VCaP (cell line): ENCODE data around the gene AS3MT.

Experiments used
- H3K27ac ChIP-seq: fragments of 450-650 bp; 2 replicates; pipeline ENCODE4 v1.5.1; 2017
- TF ChIP-seq, protein P1 (sequence below): fragments of 450-650 bp; conservative IDR thresholded peaks from 2 replicates; pipeline ENCODE4 v1.5.1; 2017; ENCODE audit warnings: mild to moderate bottlenecking, moderate library complexity

The AS3MT gene

DNA sequence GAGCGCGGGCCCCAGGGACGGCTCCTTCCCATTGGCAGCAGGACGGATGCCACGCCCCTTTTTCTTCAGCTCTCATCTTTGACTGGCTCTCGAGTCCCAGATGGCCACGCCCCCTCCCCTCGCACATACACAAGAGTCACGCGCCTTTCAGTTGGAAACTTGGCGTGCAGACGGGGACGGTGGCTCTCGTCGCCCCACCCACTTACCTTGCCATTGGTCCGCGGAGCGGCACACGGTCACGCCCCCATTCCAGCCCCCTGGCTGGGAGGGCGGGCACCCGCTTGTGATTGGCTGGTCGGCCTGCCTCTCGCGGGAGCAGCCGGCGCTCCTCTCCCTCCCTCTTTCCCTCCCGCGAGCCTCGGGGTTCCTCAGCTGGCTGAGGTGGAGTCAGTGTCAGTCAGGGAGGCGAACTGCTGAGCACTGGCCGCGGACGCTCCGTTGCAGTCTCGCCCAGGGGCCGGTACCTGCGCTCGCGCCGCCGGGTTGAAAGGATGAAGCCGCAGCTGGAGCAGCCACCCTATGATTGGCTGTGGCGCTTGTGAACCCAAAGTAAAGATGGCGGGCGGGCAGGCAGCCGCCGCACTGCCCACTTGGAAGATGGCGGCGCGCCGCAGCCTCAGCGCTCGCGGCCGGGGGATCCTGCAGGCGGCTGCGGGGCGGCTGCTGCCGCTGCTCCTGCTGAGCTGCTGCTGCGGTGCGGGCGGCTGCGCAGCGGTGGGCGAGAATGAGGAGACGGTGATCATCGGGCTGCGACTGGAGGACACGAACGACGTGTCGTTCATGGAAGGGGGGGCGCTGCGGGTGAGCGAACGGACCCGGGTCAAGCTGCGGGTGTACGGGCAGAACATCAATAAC is 48.9 kb downstream of the AS3MT start, which contains the start of gene CNNM2:
Gene CNNM2, plus strand, starts transcription at position 333 of the 855 bp plus-strand sequence. Its CDS starts 187 bp downstream, at position 520.
- peak within 1 kb of the TSS; percentile 87 for H3K27ac ChIP-seq
- TF ChIP-seq, protein P1, sequence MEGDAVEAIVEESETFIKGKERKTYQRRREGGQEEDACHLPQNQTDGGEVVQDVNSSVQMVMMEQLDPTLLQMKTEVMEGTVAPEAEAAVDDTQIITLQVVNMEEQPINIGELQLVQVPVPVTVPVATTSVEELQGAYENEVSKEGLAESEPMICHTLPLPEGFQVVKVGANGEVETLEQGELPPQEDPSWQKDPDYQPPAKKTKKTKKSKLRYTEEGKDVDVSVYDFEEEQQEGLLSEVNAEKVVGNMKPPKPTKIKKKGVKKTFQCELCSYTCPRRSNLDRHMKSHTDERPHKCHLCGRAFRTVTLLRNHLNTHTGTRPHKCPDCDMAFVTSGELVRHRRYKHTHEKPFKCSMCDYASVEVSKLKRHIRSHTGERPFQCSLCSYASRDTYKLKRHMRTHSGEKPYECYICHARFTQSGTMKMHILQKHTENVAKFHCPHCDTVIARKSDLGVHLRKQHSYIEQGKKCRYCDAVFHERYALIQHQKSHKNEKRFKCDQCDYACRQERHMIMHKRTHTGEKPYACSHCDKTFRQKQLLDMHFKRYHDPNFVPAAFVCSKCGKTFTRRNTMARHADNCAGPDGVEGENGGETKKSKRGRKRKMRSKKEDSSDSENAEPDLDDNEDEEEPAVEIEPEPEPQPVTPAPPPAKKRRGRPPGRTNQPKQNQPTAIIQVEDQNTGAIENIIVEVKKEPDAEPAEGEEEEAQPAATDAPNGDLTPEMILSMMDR: no peak

DNA sequence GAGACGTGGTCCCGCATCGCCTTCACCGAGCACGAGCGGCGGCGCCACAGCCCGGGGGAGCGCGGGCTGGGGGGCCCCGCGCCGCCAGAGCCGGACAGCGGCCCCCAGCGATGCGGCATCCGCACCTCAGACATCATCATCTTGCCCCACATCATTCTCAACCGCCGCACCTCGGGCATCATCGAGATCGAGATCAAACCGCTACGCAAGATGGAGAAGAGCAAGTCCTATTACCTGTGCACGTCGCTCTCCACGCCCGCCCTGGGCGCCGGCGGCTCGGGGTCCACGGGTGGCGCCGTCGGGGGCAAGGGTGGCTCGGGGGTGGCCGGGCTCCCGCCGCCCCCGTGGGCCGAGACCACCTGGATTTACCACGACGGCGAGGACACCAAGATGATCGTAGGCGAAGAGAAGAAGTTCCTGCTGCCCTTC is 49.6 kb downstream of the AS3MT start:
- TF ChIP-seq, protein P1: peak; percentile 16; the same call in 1 of the 2 replicates
- peak overlapping the region; percentile 87 for H3K27ac ChIP-seq

DNA sequence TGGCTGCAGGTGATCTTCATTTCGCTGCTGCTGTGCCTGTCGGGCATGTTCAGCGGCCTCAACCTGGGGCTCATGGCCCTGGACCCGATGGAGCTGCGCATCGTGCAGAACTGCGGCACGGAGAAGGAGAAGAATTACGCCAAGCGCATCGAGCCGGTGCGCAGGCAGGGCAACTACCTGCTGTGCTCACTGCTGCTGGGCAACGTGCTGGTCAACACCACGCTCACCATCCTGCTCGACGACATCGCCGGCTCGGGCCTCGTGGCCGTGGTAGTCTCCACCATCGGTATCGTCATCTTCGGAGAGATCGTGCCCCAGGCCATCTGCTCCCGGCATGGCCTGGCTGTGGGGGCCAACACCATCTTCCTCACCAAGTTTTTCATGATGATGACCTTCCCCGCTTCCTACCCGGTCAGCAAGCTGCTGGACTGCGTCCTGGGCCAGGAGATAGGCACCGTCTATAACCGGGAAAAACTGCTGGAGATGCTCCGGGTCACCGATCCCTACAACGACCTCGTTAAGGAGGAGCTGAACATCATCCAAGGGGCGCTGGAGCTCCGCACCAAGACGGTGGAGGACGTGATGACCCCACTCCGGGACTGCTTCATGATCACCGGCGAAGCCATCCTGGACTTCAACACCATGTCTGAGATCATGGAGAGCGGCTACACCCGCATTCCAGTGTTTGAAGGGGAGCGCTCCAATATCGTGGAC is 50.1 kb downstream of the AS3MT start:
- peak overlapping the region; percentile 87 for H3K27ac ChIP-seq
- TF ChIP-seq, protein P1: no peak

DNA sequence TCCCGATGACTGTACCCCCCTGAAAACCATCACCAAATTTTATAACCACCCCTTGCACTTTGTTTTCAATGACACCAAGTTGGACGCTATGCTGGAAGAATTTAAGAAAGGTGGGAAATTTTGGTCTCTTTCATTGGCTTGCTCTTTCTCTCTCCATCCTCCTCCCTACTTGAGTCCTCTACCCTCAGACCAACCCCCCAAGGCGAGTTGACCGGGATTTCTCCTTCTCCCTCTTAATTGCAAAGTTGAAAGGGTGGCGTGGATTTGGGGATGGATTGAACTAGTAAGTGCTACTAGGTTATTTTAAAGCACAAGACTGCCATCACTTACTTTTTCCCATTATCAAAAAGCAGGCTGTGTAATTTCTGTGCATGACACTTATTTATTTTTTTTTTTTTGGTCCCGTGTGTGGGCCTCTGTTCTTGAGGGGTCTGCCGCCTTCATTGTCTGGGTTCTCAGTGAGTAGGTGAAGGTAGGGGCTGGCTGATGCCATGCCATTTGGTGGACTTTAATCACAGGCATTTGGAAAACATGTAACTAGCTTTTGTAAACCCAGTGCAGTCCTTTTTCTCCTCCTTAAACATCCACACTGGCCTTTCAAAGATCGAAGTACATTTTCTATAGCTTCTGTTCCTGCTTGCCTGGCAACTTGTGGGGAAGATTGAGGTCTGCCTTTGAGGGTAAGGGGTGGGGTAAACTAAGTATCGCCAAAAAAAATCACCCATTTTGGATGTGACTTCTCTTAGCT is 50.9 kb downstream of the AS3MT start:
- H3K27ac ChIP-seq: no peak overlapping the region
- TF ChIP-seq, protein P1: no peak

DNA sequence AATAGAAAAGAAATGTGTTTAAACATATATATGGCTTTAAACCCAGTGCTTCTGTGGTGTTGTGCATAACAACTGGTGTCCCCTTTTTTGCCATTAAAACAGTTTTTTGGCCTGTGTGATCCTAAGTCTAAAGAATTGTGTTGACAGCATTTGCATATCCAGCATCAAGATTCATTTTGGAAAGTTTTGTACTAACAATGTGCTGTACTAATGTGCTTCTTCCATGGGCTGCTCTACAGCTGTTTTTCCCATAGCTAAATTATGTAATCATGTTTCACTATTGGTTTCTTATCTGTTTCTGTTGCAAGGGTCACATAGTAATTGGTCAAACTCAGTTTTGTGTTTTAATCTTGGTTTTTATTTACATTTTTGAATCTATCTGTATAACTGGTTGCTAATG is 54.3 kb downstream of the AS3MT start:
- H3K27ac ChIP-seq: no peak overlapping the region
- TF ChIP-seq, protein P1: no peak

DNA sequence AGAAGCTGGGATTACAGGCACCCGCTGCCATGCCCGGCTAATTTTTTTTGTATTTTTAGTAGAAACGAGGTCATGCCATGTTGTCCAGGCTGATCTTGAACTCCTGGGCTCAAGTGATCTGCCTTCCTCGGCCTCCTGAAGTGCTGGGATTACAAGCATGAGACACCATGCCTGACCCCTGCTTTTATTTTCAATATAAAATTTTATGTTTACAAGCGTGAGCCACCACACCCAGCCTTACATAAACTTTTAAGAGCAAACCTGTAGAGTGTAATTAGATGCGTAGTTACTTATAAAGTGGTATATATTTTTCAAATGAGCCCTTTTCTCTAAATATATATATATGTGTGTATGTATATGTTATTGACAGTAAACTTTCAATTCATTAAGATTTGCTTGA is 57.6 kb downstream of the AS3MT start:
- TF ChIP-seq, protein P1: no peak
- H3K27ac ChIP-seq: no peak overlapping the region
